GM23338 (cell line): ENCODE data around the gene STRIP1. TPM values are rescaled to one million over a fixed set of nuclear protein-coding genes. Genes with fewer than 3 reads are reported as not detected.

Experiments used
- ATAC-seq: fragments of 200-7000 bp; cut with Tn5 transposase; 3 replicates; pipeline ENCODE4 v1.9.1; 2020
- DNase-seq: peaks from one replicate; pipeline ENCODE4 v3.0.0-alpha.2; 2015; ENCODE audit warnings: low spot score
- H2AFZ ChIP-seq: fragments of 200-600 bp; sonication (generic); 2 replicates; pipeline ENCODE4 v1.8.0; 2016; ENCODE audit warnings: antibody characterized with exemption, mild to moderate bottlenecking, moderate library complexity
- H3F3A ChIP-seq: fragments of 200-600 bp; sonication (generic); replicated peaks from 2 replicates; pipeline ENCODE4 v1.8.0; 2017; ENCODE audit warnings: antibody characterized with exemption, mixed run types, low read depth
- H3K27ac ChIP-seq: fragments of 200-600 bp; sonication (generic); 2 replicates; pipeline ENCODE4 v1.6.1; 2016; ENCODE audit warnings: low read depth
- H3K27me3 ChIP-seq: fragments of 200-600 bp; sonication (generic); 2 replicates; pipeline ENCODE4 v1.8.0; 2016; ENCODE audit warnings: mild to moderate bottlenecking, mixed run types, moderate library complexity; ENCODE audit not compliant: insufficient read depth
- H3K36me3 ChIP-seq: fragments of 200-600 bp; sonication (generic); 2 replicates; pipeline ENCODE4 v1.8.0; 2016; ENCODE audit warnings: mild to moderate bottlenecking; ENCODE audit not compliant: insufficient read depth
- H3K4me1 ChIP-seq: fragments of 200-600 bp; sonication (generic); 2 replicates; pipeline ENCODE4 v1.8.0; 2016; ENCODE audit warnings: mild to moderate bottlenecking, moderate library complexity; ENCODE audit not compliant: insufficient read depth
- H3K4me2 ChIP-seq: fragments of 200-600 bp; sonication (generic); 2 replicates; pipeline ENCODE4 v1.7.1; 2017; ENCODE audit warnings: mixed run types
- H3K4me3 ChIP-seq: fragments of 200-600 bp; sonication (generic); 2 replicates; pipeline ENCODE4 v1.6.1; 2016; ENCODE audit warnings: mixed run types
- H3K79me2 ChIP-seq: fragments of 200-600 bp; sonication (generic); replicated peaks from 2 replicates; pipeline ENCODE4 v1.8.0; 2017; ENCODE audit warnings: mild to moderate bottlenecking; ENCODE audit not compliant: insufficient read depth
- H3K9me2 ChIP-seq: fragments of 200-600 bp; sonication (generic); 2 replicates; pipeline ENCODE4 v1.8.0; 2017; ENCODE audit not compliant: insufficient read depth
- H4K20me1 ChIP-seq: fragments of 200-600 bp; sonication (generic); replicated peaks from 2 replicates; pipeline ENCODE4 v1.8.0; 2017; ENCODE audit warnings: mild to moderate bottlenecking; ENCODE audit not compliant: insufficient read depth
- H3K27ac Mint-ChIP-seq: 2 replicates; pipeline ENCODE4 v1.8.0; 2020; ENCODE audit warnings: inconsistent platforms, mild to moderate bottlenecking, moderate library complexity, mixed read lengths
- H3K27me3 Mint-ChIP-seq: 3 replicates; pipeline ENCODE4 v1.8.0; 2022; ENCODE audit warnings: low read depth, mild to moderate bottlenecking, moderate library complexity, mixed read lengths, inconsistent platforms; ENCODE audit not compliant: insufficient read depth, poor library complexity
- H3K36me3 Mint-ChIP-seq: 3 replicates; pipeline ENCODE4 v1.8.0; 2021; ENCODE audit warnings: low read depth, mild to moderate bottlenecking, inconsistent platforms, moderate library complexity, mixed read lengths
- H3K4me1 Mint-ChIP-seq: 3 replicates; pipeline ENCODE4 v1.8.0; 2020; ENCODE audit warnings: mild to moderate bottlenecking, inconsistent platforms, mixed read lengths
- H3K4me3 Mint-ChIP-seq: 3 replicates; pipeline ENCODE4 v1.8.0; 2021; ENCODE audit warnings: moderate library complexity, mild to moderate bottlenecking, inconsistent platforms, mixed read lengths
- H3K9me3 Mint-ChIP-seq: 3 replicates; pipeline ENCODE4 v1.8.0; 2020; ENCODE audit warnings: moderate library complexity, mild to moderate bottlenecking, inconsistent platforms, mixed read lengths
- CREB1 ChIP-seq: fragments of 250-450 bp; sonication (Bioruptor Pico); IDR thresholded peaks from 2 replicates; pipeline ENCODE4 v1.5.0; 2020; ENCODE audit warnings: low read depth, mild to moderate bottlenecking, moderate library complexity
- EZH2 ChIP-seq: fragments of 200-600 bp; sonication (generic); IDR thresholded peaks from one replicate; pipeline ENCODE4 v1.8.0; 2017; ENCODE audit warnings: antibody characterized with exemption, mild to moderate bottlenecking, low read depth; ENCODE audit not compliant: unreplicated experiment
- EZH2phosphoT487 ChIP-seq: fragments of 200-600 bp; sonication (generic); IDR thresholded peaks from one replicate; pipeline ENCODE4 v1.8.1; 2018; ENCODE audit warnings: antibody characterized with exemption; ENCODE audit not compliant: unreplicated experiment
- JUNB ChIP-seq: IDR thresholded peaks from one replicate; pipeline ENCODE4 v1.6.1; 2016; ENCODE audit warnings: antibody characterized with exemption; ENCODE audit not compliant: unreplicated experiment
- NANOG ChIP-seq: IDR thresholded peaks from 2 replicates; pipeline ENCODE4 v1.6.1; 2016; ENCODE audit warnings: antibody characterized with exemption, borderline replicate concordance
- POLR2AphosphoS5 ChIP-seq: IDR thresholded peaks from 2 replicates; pipeline ENCODE4 v1.6.1; 2016; ENCODE audit warnings: antibody characterized with exemption, low read depth
- STAT1 ChIP-seq: IDR thresholded peaks from one replicate; pipeline ENCODE4 v1.6.1; 2016; ENCODE audit warnings: antibody characterized with exemption; ENCODE audit not compliant: unreplicated experiment
- ZNF114 ChIP-seq: fragments of 250-450 bp; sonication (Bioruptor Pico); IDR thresholded peaks from 2 replicates; pipeline ENCODE4 v1.5.0; 2020; ENCODE audit warnings: mild to moderate bottlenecking, moderate library complexity
- ZNF331 ChIP-seq: fragments of 250-450 bp; sonication (Bioruptor Pico); IDR thresholded peaks from 2 replicates; pipeline ENCODE4 v1.5.0; 2020; ENCODE audit warnings: low read depth, mild to moderate bottlenecking, moderate library complexity
- ZNF462 ChIP-seq: fragments of 250-450 bp; sonication (Bioruptor Pico); IDR thresholded peaks from 2 replicates; pipeline ENCODE4 v1.5.0; 2020; ENCODE audit warnings: mild to moderate bottlenecking, moderate library complexity
- polyA plus RNA-seq: library from polyadenylated mRNA; unstranded; fragments of >200 nt; fragmentation: Nextera tagmentation; extraction: Ambion mirVana; gene quantifications from 2 replicates; pipeline ENCODE4 v1.2.1, GENCODE V29; 2016
- total RNA-seq: library from RNA; depleted of rRNA; stranded (reverse); fragments of >200 nt; shearing (Covaris generic); gene quantifications from 2 replicates; pipeline ENCODE4 v1.2.3, GENCODE V29; 2014

STRIP1 gene
- total and polyA plus RNA-seq, 2 experiments from 2014 or later, result 17.2 to 50.6 TPM

- no peak overlapping the region for H3K27ac ChIP-seq
- H3K79me2 ChIP-seq, result no peaks in the 10 kb centered on the region
- ATAC-seq (no peak), DNase-seq (no peak)
- Mint-ChIP-seq H3K4me1 (no peaks in the 10 kb centered on the region), H3K4me3 (no peak overlapping the region), H3K27me3 (no peaks in the 10 kb centered on the region), H3K36me3 (peaks cover 92% of the 10 kb centered on the region), H3K9me3 (no peaks in the 10 kb centered on the region), H3K27ac (no peak overlapping the region)
- H3K27me3 ChIP-seq, result no peaks in the 10 kb centered on the region
- no peaks in the 10 kb centered on the region for H3F3A ChIP-seq
- H4K20me1 ChIP-seq, result peaks cover 3% of the 10 kb centered on the region; the same call in 1 of the 2 replicates
- H3K4me1 ChIP-seq, result no peaks in the 10 kb centered on the region
- TF ChIP-seq CREB1 (CRISPR knock-in tag), result no peak
- no peak for TF ChIP-seq ZNF114 (CRISPR knock-in tag)
- H3K4me2 ChIP-seq, result no peak overlapping the region
- H3K36me3 ChIP-seq, result peaks cover 59% of the 10 kb centered on the region
- no peak overlapping the region for H2AFZ ChIP-seq
- H3K9me2 ChIP-seq, result no peaks in the 10 kb centered on the region
- no peak overlapping the region for H3K4me3 ChIP-seq
These were observed 8.6 kb downstream of the STRIP1 start for GRCh38 chr1:110043016-110043415.

- Histone ChIP-seq H3F3A (no peaks in the 10 kb centered on the region), H3K9me2 (no peaks in the 10 kb centered on the region), H2AFZ (no peak overlapping the region), H3K27ac (no peak overlapping the region), H4K20me1 (0 out of 2 replicates have a peak, but pooled peaks cover 3% of the 10 kb centered on the region), H3K4me2 (no peak overlapping the region), H3K4me1 (no peaks in the 10 kb centered on the region), H3K36me3 (peaks cover 50% of the 10 kb centered on the region), H3K4me3 (no peak overlapping the region), H3K27me3 (no peaks in the 10 kb centered on the region), H3K79me2 (no peaks in the 10 kb centered on the region)
- Mint-ChIP-seq H3K27me3 (no peaks in the 10 kb centered on the region), H3K4me1 (no peaks in the 10 kb centered on the region), H3K4me3 (no peak overlapping the region), H3K9me3 (no peaks in the 10 kb centered on the region), H3K36me3 (peaks cover 89% of the 10 kb centered on the region), H3K27ac (no peak overlapping the region)
- DNase-seq (no peak), ATAC-seq (peak; percentile 68; the same call in 2 of the 3 replicates)
- TF ChIP-seq NANOG, result no peak
- no peak for TF ChIP-seq EZH2
- no peak for TF ChIP-seq EZH2phosphoT487
These were observed 13.0 kb downstream of the STRIP1 start for GRCh38 chr1:110047463-110047862.

GRCh38 chr1:110048240-110048639 lies 13.8 kb downstream of the STRIP1 start:
- Histone ChIP-seq H3K9me2 (no peaks in the 10 kb centered on the region), H3K4me2 (no peak overlapping the region), H4K20me1 (0 out of 2 replicates have a peak, but pooled peaks cover 3% of the 10 kb centered on the region), H3K79me2 (no peaks in the 10 kb centered on the region), H3K27ac (no peak overlapping the region), H3F3A (no peaks in the 10 kb centered on the region), H3K27me3 (no peaks in the 10 kb centered on the region), H3K36me3 (peaks cover 53% of the 10 kb centered on the region), H3K4me1 (no peaks in the 10 kb centered on the region), H3K4me3 (no peak overlapping the region), H2AFZ (no peak overlapping the region)
- Mint-ChIP-seq H3K9me3 (no peaks in the 10 kb centered on the region), H3K36me3 (peaks cover 88% of the 10 kb centered on the region), H3K4me1 (no peaks in the 10 kb centered on the region), H3K4me3 (no peak overlapping the region), H3K27ac (no peak overlapping the region), H3K27me3 (no peaks in the 10 kb centered on the region)
- ATAC-seq (no peak), DNase-seq (no peak)
- TF ChIP-seq POLR2AphosphoS5, result no peak
- no peak for TF ChIP-seq ZNF331
- TF ChIP-seq ZNF462 (CRISPR knock-in tag), result no peak
- no peak for TF ChIP-seq EZH2phosphoT487
- no peak for TF ChIP-seq JUNB
- no peak for TF ChIP-seq EZH2
- TF ChIP-seq CREB1 (CRISPR knock-in tag), result no peak
- no peak for TF ChIP-seq STAT1
